GM12864 (cell line): ENCODE results near the gene SNTG2.
"Not testable (repeated sequence)": the region's sequence is repeated elsewhere in the genome, so short reads cannot be mapped to it uniquely, and the experiment has no call there.

ENCODE experiments used
- DNase-seq: peaks from one replicate; pipeline ENCODE4 v3.0.0-alpha.2; 2011; ENCODE audit warnings: low read depth
- H3K4me3 ChIP-seq: 2 replicates; pipeline ENCODE4 v1.5.1; 2011; ENCODE audit warnings: mild to moderate bottlenecking, low read depth, low read length, control low read depth
- CTCF ChIP-seq: IDR thresholded peaks from 2 replicates; pipeline ENCODE4 v1.5.1; 2011; ENCODE audit warnings: low read depth, mild to moderate bottlenecking, moderate library complexity, low read length, control low read depth, inconsistent platforms; ENCODE audit errors: missing control alignments

The SNTG2 gene

GRCh38 chr2:1099418-1099817 lies 148.8 kb downstream of the SNTG2 start:
- no peak overlapping the region for H3K4me3 ChIP-seq
- TF ChIP-seq CTCF = no peak
- DNase-seq = no peak

GRCh38 chr2:1101011-1101782 lies 150.5 kb downstream of the SNTG2 start:
- DNase-seq = no peak
- no peak for TF ChIP-seq CTCF
- H3K4me3 ChIP-seq = no peak overlapping the region

GRCh38 chr2:1101982-1102590 lies 151.4 kb downstream of the SNTG2 start:
- DNase-seq = no peak
- TF ChIP-seq CTCF = no peak
- H3K4me3 ChIP-seq = no peak overlapping the region

- no peak for TF ChIP-seq CTCF
- H3K4me3 ChIP-seq = no peak overlapping the region
- DNase-seq = no peak
These were observed 153.7 kb downstream of the SNTG2 start for GRCh38 chr2:1104364-1104763.

- not testable (repeated sequence) for H3K4me3 ChIP-seq, DNase-seq
These were observed 155.7 kb downstream of the SNTG2 start for GRCh38 chr2:1106344-1106743.

- no peak overlapping the region for H3K4me3 ChIP-seq
- DNase-seq = no peak
- no peak for TF ChIP-seq CTCF
These were observed 165.3 kb downstream of the SNTG2 start for GRCh38 chr2:1115843-1116539.

- TF ChIP-seq CTCF = no peak
- DNase-seq = no peak
- H3K4me3 ChIP-seq = no peak overlapping the region
These were observed 166.9 kb downstream of the SNTG2 start for GRCh38 chr2:1117569-1117968.
